ENCODE data around the gene KRTAP4-16. TPM values are rescaled to one million over a fixed set of nuclear protein-coding genes. Genes with fewer than 3 reads are reported as not detected.
A peak's percentile ranks its signal among the peaks of the same experiment; 100 is the strongest.
"Not testable (repeated sequence)": the region's sequence is repeated elsewhere in the genome, so short reads cannot be mapped to it uniquely, and the experiment has no call there.

The KRTAP4-16 gene
- total RNA-seq, 1 donor from 2014 or later: not detected

GRCh38 chr17:41076788-41077187 lies 25.2 kb downstream of the KRTAP4-16 start:
- no peak for DNase-seq (ENCODE audit: low read depth)

GRCh38 chr17:41073676-41074075 lies 28.3 kb downstream of the KRTAP4-16 start:
- DNase-seq (ENCODE audit: low read depth): no peak

GRCh38 chr17:41071606-41072360 lies 30.2 kb downstream of the KRTAP4-16 start:
- peak; percentile 94 for DNase-seq (ENCODE audit: low read depth)

- no peak for DNase-seq (ENCODE audit: low read depth)
Measured at GRCh38 chr17:41069031-41069430, 33.0 kb downstream of the KRTAP4-16 start.

- no peak for DNase-seq (ENCODE audit: low read depth)
Measured at GRCh38 chr17:41067281-41067680, 34.7 kb downstream of the KRTAP4-16 start.

- peak; percentile 83 for DNase-seq (ENCODE audit: low read depth)
Measured at GRCh38 chr17:41065829-41066624, 36.0 kb downstream of the KRTAP4-16 start, which contains the start of gene KRTAP2-4. Gene KRTAP2-4, minus strand, starts transcription at chr17:41065879. Its CDS starts 34 bp downstream, at chr17:41065845.

GRCh38 chr17:41065016-41065689 lies 36.9 kb downstream of the KRTAP4-16 start:
- DNase-seq (ENCODE audit: low read depth): not testable (repeated sequence)

GRCh38 chr17:41064301-41064700 lies 37.7 kb downstream of the KRTAP4-16 start:
- peak; percentile 26 for DNase-seq (ENCODE audit: low read depth)

GRCh38 chr17:41063449-41063848 lies 38.6 kb downstream of the KRTAP4-16 start:
- DNase-seq (ENCODE audit: low read depth): no peak

GRCh38 chr17:41061964-41062363 lies 40.0 kb downstream of the KRTAP4-16 start:
- DNase-seq (ENCODE audit: low read depth): peak; percentile 84

- peak; percentile 91 for DNase-seq (ENCODE audit: low read depth)
Measured at GRCh38 chr17:41060052-41060604, 41.9 kb downstream of the KRTAP4-16 start, which contains the start of gene KRTAP2-3. Gene KRTAP2-3, minus strand, starts transcription at chr17:41060114. Its CDS starts 64 bp downstream, at chr17:41060050.

GRCh38 chr17:41059276-41060051 lies 42.5 kb downstream of the KRTAP4-16 start:
- DNase-seq (ENCODE audit: low read depth): peak; percentile 73

- DNase-seq (ENCODE audit: low read depth): no peak
Measured at GRCh38 chr17:41058741-41059140, 43.3 kb downstream of the KRTAP4-16 start.

GRCh38 chr17:41057547-41057946 lies 44.5 kb downstream of the KRTAP4-16 start:
- DNase-seq (ENCODE audit: low read depth): no peak

GRCh38 chr17:41055130-41055529 lies 46.9 kb downstream of the KRTAP4-16 start, which contains the start of gene KRTAP2-2:
Gene KRTAP2-2, minus strand, starts transcription at chr17:41055230. Its CDS starts 19 bp downstream, at chr17:41055211.
- DNase-seq (ENCODE audit: low read depth): not testable (repeated sequence)

- DNase-seq (ENCODE audit: low read depth): not testable (repeated sequence)
Measured at GRCh38 chr17:41054556-41054955, 47.5 kb downstream of the KRTAP4-16 start.

GRCh38 chr17:41054025-41054424 lies 48.0 kb downstream of the KRTAP4-16 start:
- no peak for DNase-seq (ENCODE audit: low read depth)

GRCh38 chr17:41052566-41052965 lies 49.4 kb downstream of the KRTAP4-16 start:
- peak; percentile 33 for DNase-seq (ENCODE audit: low read depth)
